Psoas muscle (tissue), 8 donors: Measurements from ENCODE around the gene SH3GL3. TPM values are rescaled to one million over a fixed set of nuclear protein-coding genes. Genes with fewer than 3 reads are reported as not detected.

Experiments
- ATAC-seq, 4 donors: fragments of 200-7000 bp; cut with Tn5 transposase; one replicate each; pipeline ENCODE4 v1.9.1; 2020; ENCODE audit warnings: moderate library complexity in 3 of 4, mild to moderate bottlenecking in 2 of 4
- DNase-seq, 2 donors: peaks; one replicate each; pipeline ENCODE4 v3.0.0-alpha.2; 2020
- H3K27ac ChIP-seq: fragments of 200-600 bp; one replicate; pipeline ENCODE4 v1.8.0; 2022
- H3K27me3 ChIP-seq, 3 donors: fragments of 200-600 bp in 1 of 3; one replicate each; pipeline versions ENCODE4 v1.6.1 to v1.8.0; 2013 to 2022; ENCODE audit warnings: low read length in 2 of 3, mild to moderate bottlenecking in 2 of 3, moderate library complexity in 1 of 3; ENCODE audit not compliant: insufficient read depth in 3 of 3
- H3K36me3 ChIP-seq, 2 donors: fragments of 200-600 bp in 1 of 2; one replicate each; pipeline versions ENCODE4 v1.6.1 to v1.8.0; 2013 to 2022; ENCODE audit warnings: low read depth in 1 of 2, mild to moderate bottlenecking in 1 of 2, moderate library complexity in 1 of 2; ENCODE audit not compliant: insufficient read depth in 1 of 2
- H3K4me1 ChIP-seq: fragments of 200-600 bp; one replicate; pipeline ENCODE4 v1.8.0; 2022
- H3K4me3 ChIP-seq: fragments of 200-600 bp; one replicate; pipeline ENCODE4 v1.8.0; 2022; ENCODE audit warnings: mild to moderate bottlenecking
- H3K9me3 ChIP-seq: fragments of 200-600 bp; one replicate; pipeline ENCODE4 v1.8.0; 2022
- WGBS, 3 donors: extraction: QIAGEN DNeasy Blood & Tissue Kit; methylation state at CpG; one replicate each; pipeline versions ENCODE4 v1.1.6 to v1.1.7; 2013; 5-methylcytosine and 5-hydroxymethylcytosine counted together
- intact Hi-C, 2 donors: fragments of 100-400 bp; cut with DNase I; formaldehyde crosslinking; loops; one replicate each; pipeline versions ENCODE4 v1.11.0 to v1.14.2; 2022
- polyA plus RNA-seq, 3 donors: library from polyadenylated mRNA; stranded (reverse); fragments of 200-250 nt; gene quantifications; one replicate each; pipeline ENCODE4 v1.2.3, GENCODE V29; 2013
- total RNA-seq, 4 donors: library from RNA; stranded (reverse); fragmentation: NEBNext Ultra II Directional in 2 of 4; extraction: Animal tissue kit (Norgen Biotek cat#: 25700) in 2 of 4; gene quantifications; one replicate each; pipeline versions ENCODE4 v1.2.1 to v1.2.4, GENCODE V29; 2021 to 2023
- TF ChIP-seq, protein P1 (sequence below): fragments of 200-600 bp; IDR thresholded peaks from one replicate; pipeline ENCODE4 v1.8.0; 2022; ENCODE audit warnings: antibody characterized with exemption
- donor health status: healthy with polysubstance abuse.
- donor health status: DM: no; HTN: no; CAD: no; lungs with moderate emphysema.
- donor health status: Bipolar disorder and iron deficiency.
- donor health status: healthy.
- donor health status: DM: yes; HTN: yes; CAD: no.
- donor health status: DM: no; HTN: no; CAD: no.
- donor health status: DM: no; HTN: no; CAD: no.
- donor health status: DM: yes; HTN: yes; CAD: no.

The SH3GL3 gene
- total and polyA plus RNA-seq, 7 donors: 0.05 TPM; not detected in 6

DNA sequence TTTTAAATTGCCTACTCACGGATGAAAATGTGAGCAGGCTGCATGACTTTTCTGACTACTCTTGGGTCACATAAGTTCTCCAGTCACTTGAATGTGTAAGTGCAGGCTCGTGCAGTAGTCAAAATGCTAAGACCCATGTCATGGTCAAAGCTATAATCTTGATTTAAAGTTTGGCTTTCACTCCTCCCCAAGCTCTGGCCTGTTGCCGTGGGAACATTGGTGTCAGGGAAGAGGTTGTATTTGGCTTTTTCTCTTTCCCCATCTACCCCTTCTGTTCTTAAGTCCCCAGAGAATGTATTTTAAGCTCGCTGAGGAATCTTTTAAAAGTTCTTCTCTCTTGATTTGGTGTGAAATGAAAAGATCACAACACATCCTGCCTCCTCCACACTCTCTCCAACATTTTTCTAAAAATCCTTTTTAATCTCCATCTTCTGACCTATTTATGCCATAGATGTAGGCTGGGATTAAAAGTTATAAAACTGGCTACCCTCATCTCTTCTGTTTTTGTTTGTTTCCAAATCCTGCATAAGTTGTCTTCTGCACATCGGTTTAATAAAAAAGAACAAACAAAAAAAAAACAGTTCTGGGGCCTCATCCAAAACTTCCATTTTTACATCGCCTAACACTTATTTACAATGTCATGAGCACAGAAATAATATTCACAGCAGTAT, 145.4 kb downstream of the SH3GL3 start:
- H3K27me3 ChIP-seq: no peaks in the 10 kb centered on the region
- ATAC-seq (no peak), DNase-seq (no peak)
- intact Hi-C loops: no loop called here
- no peaks in the 10 kb centered on the region for H3K9me3 ChIP-seq
- H3K27ac ChIP-seq: no peak overlapping the region
- TF ChIP-seq, protein P1, sequence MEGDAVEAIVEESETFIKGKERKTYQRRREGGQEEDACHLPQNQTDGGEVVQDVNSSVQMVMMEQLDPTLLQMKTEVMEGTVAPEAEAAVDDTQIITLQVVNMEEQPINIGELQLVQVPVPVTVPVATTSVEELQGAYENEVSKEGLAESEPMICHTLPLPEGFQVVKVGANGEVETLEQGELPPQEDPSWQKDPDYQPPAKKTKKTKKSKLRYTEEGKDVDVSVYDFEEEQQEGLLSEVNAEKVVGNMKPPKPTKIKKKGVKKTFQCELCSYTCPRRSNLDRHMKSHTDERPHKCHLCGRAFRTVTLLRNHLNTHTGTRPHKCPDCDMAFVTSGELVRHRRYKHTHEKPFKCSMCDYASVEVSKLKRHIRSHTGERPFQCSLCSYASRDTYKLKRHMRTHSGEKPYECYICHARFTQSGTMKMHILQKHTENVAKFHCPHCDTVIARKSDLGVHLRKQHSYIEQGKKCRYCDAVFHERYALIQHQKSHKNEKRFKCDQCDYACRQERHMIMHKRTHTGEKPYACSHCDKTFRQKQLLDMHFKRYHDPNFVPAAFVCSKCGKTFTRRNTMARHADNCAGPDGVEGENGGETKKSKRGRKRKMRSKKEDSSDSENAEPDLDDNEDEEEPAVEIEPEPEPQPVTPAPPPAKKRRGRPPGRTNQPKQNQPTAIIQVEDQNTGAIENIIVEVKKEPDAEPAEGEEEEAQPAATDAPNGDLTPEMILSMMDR: no peak
- 25 to 32% (median 30%) methylated on average over 6 of the region's 6 CpGs for WGBS, 3 donors
- H3K4me3 ChIP-seq: no peak overlapping the region
- no peaks in the 10 kb centered on the region for H3K4me1 ChIP-seq
- no peaks in the 10 kb centered on the region for H3K36me3 ChIP-seq

DNA sequence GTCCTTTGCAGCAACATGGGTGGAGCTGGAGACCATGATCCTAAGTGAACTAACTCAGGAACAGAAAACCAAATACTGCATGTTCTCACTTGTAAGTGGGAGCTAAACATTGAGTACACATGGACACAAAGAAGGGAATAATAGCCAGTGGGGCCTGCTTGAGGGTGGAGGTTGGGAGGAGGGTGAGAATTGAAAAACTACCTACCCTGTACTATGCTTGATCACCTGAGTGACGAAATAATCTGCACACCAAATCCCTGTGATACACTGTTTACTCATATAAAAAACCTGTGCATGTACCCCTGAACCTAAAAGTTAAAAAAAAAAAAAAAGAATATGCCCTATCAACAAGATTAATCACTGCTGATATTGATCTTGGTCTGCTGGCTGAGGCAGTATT, 148.1 kb downstream of the SH3GL3 start:
- no peaks in the 10 kb centered on the region for H3K9me3 ChIP-seq
- no peaks in the 10 kb centered on the region for H3K4me1 ChIP-seq
- no peak for ATAC-seq
- DNase-seq: no peak
- no peaks in the 10 kb centered on the region for H3K36me3 ChIP-seq
- WGBS, 3 donors: 85 to 100% (median 96%) methylated on average over 1 of the region's 1 CpG
- H3K27me3 ChIP-seq: no peaks in the 10 kb centered on the region
- H3K4me3 ChIP-seq: no peak overlapping the region
- intact Hi-C loops: no loop called here
- no peak overlapping the region for H3K27ac ChIP-seq
- TF ChIP-seq, protein P1: no peak

DNA sequence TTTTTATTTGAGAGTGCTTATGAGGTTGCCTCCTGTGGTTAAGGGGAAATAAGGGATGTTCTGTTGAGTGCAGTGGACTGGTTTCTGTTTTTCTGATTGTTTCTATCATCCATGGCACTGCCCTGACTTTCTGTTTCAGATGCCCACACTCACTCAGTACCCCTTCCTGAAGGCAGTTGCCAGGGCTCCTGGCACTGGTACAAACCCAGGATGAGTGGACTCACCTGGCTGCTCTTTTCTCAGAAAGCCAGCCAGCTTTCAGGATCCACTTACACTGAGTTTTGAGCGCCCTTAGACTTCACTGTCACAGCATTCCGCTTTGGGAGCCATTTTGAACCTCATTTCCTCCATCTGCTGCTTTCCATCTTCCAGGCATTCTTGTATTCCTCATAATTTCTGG, 150.9 kb downstream of the SH3GL3 start:
- DNase-seq (no peak), ATAC-seq (no peak)
- Histone ChIP-seq H3K4me3 (no peak overlapping the region), H3K4me1 (no peaks in the 10 kb centered on the region), H3K27me3 (no peaks in the 10 kb centered on the region), H3K27ac (no peak overlapping the region), H3K9me3 (peaks cover 6% of the 10 kb centered on the region), H3K36me3 (no peaks in the 10 kb centered on the region)
- 78 to 88% (median 80%) methylated on average over 2 of the region's 2 CpGs for WGBS, 3 donors
- TF ChIP-seq, protein P1: no peak
- intact Hi-C loops: no loop called here

DNA sequence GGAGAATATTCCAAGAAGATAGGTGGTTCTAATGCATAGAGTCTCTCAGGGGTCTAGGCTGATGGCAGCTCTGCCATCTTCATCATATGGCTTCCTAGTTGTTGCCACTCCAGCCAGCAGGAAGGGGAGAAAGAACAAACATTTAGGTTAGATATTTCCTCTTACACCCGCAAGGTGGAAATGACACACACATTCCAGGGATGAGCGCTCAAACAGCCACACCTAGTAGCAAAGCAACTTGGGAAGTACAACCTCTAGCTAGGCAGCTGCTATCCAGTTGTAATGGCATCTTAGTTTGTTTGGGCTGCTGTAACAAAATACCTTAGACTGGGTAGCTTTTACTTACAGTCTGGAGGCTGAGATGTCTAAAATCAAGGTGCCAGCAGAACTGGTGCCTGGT, 154.9 kb downstream of the SH3GL3 start:
- Histone ChIP-seq H3K27ac (no peak overlapping the region), H3K36me3 (no peaks in the 10 kb centered on the region), H3K27me3 (no peaks in the 10 kb centered on the region), H3K9me3 (peaks cover 6% of the 10 kb centered on the region), H3K4me1 (no peaks in the 10 kb centered on the region), H3K4me3 (no peak overlapping the region)
- DNase-seq (no peak), ATAC-seq (no peak)
- TF ChIP-seq, protein P1: no peak
- WGBS, 3 donors: 81 to 94% (median 83%) methylated on average over 2 of the region's 2 CpGs
- intact Hi-C loops: no loop called here

DNA sequence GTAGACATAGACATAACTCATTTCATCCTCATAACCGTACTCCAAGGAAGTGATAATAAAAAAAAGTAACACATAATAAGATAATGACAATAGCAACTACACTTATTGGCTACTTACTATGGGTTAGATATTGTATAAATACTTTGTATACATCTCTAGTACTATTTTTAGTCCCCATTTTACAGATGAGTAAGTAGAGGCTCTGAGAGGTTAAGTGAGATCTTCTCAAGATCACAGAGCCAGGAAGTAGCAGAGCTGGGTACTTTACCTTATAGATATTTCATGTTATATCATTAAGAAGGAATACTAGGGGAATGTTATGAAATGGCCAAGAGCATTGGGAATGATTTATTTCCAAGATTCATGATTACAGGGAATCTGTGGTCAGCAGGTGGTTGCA, 157.4 kb downstream of the SH3GL3 start:
- H3K36me3 ChIP-seq: no peaks in the 10 kb centered on the region
- intact Hi-C loops: no loop called here
- TF ChIP-seq, protein P1: no peak
- DNase-seq: no peak
- no peak overlapping the region for H3K27ac ChIP-seq
- H3K4me3 ChIP-seq: no peak overlapping the region
- WGBS, 3 donors: 92 to 96% (median 94%) methylated on average over 1 of the region's 1 CpG
- peaks cover 6% of the 10 kb centered on the region for H3K9me3 ChIP-seq
- H3K4me1 ChIP-seq: no peaks in the 10 kb centered on the region
- no peak for ATAC-seq
- H3K27me3 ChIP-seq: no peaks in the 10 kb centered on the region
